T-helper 2 cell treated with Interferon-gamma antibody and Interleukin-4, amounts not matched to agents 100 ng/mL and 5 ng/mL, for 36 hours (primary cell): ENCODE measurements around the gene SLC27A1. TPM values are rescaled to one million over a fixed set of nuclear protein-coding genes. Genes with fewer than 3 reads are reported as not detected.
"Not testable (repeated sequence)": the region's sequence is repeated elsewhere in the genome, so short reads cannot be mapped to it uniquely, and the experiment has no call there.

Source experiments
- intact Hi-C: fragments of 100-400 bp; cut with micrococcal nuclease; formaldehyde crosslinking; loops from one replicate; pipeline ENCODE4 v1.15.1; 2023
- total RNA-seq: library from RNA; stranded (reverse); gene quantifications from 2 replicates; pipeline ENCODE4 v1.2.3, GENCODE V29; 2022

SLC27A1 gene
- total RNA-seq, 1 donor from 2014 or later: 1.7 TPM

DNA sequence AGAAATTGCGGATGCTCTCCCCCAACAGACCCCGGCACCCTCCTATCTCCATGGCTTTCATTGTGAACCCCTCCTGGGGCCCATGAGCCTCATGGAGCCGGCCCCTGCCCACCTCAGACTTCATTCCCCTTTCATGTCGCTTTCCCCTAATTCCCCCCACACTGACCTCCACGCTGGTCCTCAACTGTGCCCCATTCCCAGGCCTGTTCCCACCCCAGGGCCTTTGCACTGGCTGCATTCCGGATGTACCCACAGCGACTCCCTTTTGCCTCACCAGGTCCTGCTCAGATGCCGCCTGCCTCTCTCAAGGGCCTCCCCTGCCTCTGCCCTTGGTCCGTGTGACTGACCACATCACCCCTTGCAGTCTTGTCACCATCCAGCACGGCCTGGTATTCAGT is 13.3 kb downstream of the SLC27A1 start:
- intact Hi-C loops: no loop called here

DNA sequence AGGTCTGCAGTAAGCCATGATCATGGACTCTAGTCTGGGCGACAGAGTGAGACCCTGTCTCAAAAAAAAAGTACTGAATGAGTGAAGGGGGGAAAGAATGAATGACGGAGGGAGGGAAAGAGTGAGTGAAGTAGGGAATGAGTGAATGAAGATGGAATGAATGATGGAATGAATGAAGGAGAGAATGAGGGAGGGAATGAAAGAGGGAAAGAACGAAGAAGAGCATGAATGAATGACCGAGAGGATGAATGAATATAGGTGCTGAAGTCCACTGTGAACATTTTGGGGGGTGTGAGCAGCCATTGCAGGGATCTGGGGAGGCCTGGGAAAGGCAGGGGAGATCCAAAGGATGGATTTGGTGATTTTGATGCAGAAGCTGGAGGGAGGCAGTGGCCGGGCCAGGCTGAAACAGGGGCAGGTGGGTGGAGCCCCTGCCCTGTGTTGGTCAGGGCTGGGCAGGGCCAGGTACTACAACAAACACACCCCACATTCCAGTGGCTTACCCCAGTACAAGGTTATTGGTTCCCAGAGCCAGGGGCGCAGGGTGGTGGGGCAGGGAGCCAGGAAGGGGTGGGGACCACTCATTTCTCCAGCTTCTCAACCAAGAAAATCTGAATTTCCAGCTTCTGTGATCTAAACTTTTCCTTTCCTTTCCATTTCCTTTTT is 14.3 kb downstream of the SLC27A1 start:
- intact Hi-C loops: no loop called here

GRCh38 chr19:17486545-17487240 is 16.4 kb downstream of the SLC27A1 start:
- intact Hi-C loops: no loop called here

DNA sequence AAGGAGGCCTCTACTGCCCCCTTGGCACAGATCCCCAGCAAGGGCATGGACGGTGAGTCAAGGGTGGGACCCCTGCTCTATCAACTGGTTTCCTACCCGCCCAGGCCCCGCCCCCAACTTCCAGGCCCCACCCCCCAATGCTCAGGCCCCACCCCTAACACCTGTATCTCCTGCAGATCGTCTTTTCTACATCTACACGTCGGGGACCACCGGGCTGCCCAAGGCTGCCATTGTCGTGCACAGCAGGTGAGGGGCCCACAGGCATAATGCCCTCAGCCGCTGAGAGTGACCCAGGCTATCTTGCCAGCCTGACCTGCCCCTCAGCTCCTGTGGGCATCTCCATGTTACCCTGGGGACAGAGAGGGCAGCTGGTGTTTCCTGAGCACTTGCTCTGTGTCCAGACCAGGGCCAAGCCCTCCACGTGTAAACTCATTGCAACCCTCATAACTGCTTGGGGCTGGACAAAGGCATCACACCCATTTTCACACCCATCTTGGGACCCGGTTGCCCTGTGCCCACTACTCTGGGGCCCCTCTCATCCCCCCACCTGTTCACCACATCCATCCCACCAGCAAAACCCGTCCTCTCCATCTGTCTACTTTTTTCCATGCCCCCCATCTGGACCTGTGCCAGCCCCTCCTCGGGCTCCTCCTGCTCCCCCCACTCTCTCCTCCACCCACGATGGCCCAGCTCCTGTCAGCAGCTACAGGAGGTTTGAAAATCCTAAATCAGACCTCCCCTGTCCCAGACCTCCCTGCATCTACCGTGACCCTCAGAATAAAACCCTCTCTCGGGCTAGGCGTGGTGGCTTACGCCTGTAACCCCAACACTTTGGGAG is 17.2 kb downstream of the SLC27A1 start:
- intact Hi-C loops: no loop called here

DNA sequence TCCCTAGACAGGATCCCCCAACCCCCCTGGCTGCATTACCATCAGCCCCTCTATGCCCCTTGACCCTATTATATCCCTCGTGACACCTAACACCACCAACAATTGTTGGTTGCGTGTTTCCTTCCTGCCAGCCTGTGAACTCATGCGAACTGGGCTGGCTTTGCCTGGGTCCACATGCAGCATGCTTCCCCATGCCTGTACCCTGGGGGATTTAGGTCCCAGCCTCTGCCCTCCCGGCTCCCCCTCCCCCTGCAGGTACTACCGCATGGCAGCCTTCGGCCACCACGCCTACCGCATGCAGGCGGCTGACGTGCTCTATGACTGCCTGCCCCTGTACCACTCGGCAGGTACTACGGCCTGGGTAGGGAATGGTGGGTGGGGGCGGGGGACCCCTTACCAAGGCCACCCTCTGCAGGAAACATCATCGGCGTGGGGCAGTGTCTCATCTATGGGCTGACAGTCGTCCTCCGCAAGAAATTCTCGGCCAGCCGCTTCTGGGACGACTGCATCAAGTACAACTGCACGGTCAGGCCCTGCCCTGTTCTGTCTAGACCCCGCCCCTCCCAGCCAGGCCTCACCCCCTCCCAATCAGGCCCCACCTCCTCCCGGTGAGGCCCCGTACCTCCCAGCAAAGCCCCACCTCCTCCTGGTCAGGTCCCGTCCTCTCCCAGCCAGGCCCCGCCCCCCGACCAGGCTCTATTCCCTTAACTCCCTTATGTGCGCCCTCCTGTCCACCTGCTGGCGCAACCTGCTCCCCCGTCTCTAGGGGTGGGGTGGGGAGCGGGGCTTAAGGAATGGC is 18.5 kb downstream of the SLC27A1 start:
- intact Hi-C loops: no loop called here

DNA sequence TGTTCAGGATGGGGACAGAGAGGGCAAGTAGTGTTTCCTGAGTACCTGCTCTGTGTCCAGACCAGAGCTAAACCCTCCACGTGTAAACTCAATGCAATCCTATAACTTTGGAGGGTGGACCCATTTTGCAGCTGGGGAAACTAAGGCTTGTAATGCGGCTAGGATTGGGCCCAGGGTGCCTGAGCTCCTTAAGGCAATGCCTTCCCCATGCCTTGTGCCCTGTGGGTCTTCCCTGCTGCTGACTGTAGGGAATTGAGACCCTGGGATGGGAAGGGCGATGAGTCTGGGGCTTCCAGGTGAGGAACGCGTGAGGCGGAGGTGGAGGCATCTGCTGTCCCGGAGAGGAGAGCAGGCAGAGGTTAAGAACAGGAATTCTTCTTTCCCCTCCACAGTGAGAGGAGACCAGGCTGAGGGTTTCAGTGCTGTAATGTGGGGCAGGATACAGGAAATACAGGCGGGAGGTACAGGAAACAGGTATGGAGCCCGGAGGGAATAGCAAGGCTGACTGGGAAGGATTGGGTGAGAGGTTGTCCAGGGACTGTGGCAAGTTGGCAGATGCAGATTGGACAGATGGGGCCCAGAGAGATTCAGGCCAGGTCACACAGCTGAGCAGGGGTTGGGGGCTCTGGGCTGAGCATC is 19.2 kb downstream of the SLC27A1 start:
- intact Hi-C loops: no loop called here

DNA sequence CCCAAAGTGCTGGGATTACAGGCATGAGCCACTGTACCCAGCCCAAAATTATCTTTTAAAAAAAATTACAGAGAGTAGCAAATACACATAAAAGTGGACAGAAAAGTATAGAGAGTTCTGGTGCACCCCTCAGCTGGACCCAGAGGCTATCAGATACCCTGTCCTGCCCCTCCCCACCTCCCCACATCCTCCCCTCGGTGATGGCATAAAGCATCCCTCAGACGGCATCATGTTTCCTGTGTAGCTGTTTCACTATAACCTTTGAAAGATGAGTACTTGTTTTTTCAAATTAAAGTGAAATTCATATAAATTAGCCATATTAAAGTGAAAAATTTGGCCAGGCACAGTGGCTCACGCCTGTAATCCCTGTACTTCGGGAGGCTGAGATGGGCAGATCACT is 20.1 kb downstream of the SLC27A1 start:
- intact Hi-C loops: no loop called here

- intact Hi-C loops: no loop called here
These were observed 21.0 kb downstream of the SLC27A1 start for GRCh38 chr19:17491287-17491686.

DNA sequence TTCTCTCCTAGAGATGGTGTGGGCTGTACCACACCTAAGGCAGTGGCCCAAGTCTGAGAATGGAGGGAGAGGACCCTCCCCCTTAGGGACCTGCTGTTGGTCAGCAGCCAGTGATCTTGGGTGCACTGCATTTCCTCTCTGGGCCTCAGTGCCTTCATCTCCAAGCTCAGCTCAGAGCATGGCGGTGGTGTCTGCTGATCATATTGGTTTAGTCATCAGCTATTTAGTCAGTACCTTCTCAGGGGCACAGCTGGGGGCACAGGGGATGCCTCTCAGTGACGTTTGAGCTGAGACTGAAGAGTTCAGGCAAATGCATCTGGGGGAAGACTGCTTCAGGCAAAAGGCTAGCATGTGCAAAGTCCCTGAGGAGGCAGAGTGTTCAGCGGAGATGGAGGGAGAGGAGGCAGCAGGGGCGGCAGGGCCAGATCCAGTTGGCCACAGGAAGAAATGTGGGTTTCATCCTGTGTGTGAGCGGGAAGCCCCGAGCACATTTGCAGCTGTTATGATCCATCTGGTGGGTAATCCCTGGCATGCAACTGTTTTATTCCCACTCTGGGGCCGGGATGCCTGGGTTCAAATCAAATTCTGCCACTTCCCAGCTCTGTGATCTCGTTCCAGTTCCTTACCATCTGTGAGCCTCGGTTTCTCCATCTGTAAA is 25.4 kb downstream of the SLC27A1 start:
- intact Hi-C loops: loop anchor here (2.0 kb wide), 1 partner anchor 79 kb away; no protein-coding TSS in a partner anchor

DNA sequence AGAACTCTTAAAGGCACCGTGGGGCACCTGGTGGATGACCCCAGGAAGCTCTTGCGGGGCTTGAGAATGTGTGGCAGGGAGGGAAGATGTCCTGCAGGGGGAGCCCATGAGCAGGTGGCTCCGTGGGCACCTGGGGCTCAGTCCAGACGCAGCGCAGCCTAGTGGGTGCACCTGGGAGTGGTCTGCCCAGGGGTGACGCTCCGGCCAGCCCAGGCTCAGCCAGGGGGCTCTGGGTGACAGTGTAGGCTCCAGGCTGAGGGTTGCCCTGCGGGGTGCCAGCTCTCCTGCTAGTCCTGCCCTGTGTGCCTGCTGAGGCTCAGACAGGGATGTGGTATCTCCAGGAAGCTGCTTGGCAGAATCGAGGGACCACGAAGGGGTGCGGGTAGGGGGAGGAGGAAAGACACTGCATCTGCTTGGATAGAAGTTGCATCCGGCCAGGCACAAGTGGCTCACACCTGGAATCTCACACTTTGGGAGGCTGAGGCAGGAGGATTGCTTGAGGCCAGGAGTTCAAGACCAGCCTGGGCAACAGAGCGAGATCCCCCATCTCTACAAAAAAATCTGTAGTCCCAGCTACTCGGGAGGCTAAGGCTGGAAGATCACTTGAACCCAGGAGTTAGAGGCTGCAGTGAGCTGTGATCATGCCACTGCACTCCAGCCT is 26.1 kb downstream of the SLC27A1 start:
- intact Hi-C loops: loop anchor here (2.0 kb wide), 1 partner anchor 78 kb away; no protein-coding TSS in a partner anchor

DNA sequence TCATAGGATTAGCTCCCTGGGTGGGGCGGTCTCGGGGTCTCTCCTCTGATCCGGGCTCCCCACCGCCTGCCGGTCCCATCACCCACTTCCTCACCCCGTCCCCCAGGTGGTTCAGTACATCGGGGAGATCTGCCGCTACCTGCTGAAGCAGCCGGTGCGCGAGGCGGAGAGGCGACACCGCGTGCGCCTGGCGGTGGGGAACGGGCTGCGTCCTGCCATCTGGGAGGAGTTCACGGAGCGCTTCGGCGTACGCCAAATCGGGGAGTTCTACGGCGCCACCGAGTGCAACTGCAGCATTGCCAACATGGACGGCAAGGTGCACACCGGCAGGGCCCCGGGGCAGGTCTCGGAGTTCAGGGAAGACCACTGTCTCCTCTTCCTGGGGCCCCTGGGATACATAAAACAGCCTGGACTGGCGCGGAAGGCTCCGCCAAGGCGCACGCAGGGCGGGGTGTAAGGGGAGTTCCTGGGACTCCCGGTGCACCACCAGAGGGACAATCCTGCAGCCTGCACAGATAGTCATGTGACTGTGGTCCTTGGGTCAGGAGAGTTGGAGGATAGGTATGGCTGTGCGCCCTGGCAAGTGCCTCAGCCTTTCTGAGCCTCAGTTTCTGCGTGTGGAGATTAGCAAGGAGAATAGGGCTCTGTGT is 26.9 kb downstream of the SLC27A1 start:
- intact Hi-C loops: loop anchor here (2.0 kb wide), 1 partner anchor 78 kb away; no protein-coding TSS in a partner anchor

GRCh38 chr19:17499025-17499424 is 28.7 kb downstream of the SLC27A1 start:
- intact Hi-C loops: not testable (repeated sequence)

GRCh38 chr19:17499648-17500446 is 29.5 kb downstream of the SLC27A1 start:
- intact Hi-C loops: no loop called here

GRCh38 chr19:17500447-17501198 is 30.3 kb downstream of the SLC27A1 start:
- intact Hi-C loops: no loop called here

DNA sequence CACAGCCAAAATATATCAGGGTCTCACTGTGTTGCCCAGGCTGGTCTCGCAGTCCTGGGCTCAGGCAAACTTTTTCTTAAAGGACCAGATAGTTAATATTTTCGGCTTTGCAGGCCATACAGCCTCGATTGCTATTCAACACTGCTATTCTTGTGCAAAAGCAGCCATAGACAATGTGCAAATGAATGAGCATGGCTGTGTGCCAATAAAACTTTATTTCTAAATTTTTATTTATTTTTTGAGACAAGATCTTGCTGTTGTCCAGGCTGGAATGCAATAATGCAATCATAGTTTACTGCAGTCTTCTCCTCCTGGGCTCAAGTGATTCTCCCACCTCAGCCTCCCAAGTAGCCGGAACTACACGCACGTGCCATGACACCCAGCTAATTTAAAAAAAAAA is 32.9 kb downstream of the SLC27A1 start:
- intact Hi-C loops: no loop called here

DNA sequence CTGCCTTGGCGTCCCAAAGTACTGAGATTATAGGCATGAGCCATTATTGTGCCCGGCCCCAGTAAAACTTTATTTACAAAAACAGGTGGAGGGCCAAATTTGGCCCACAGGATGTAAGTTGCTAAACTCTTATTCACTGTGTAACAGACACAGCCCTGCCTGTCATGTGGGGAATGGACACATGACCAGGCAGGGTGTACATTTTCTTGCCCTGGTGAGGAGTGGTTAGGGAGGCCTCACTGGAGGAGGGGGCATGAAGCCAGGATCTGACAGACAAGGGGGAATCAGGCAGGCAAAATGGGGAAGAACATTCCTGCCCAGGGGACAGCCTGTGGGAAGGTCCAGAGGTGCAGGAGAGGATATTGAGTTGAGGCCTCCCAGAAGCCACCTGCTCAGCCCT is 33.7 kb downstream of the SLC27A1 start:
- intact Hi-C loops: no loop called here

- intact Hi-C loops: no loop called here
These were observed 34.1 kb downstream of the SLC27A1 start for GRCh38 chr19:17504456-17504855.

- intact Hi-C loops: no loop called here
These were observed 34.9 kb downstream of the SLC27A1 start for GRCh38 chr19:17505223-17505622.
